IPS DF 19.7 (cell line): Measurements from ENCODE around the gene GALT.

Experiments
- DNase-seq: peaks from one replicate; pipeline ENCODE4 v3.0.0-alpha.2; 2013; ENCODE audit warnings: low read depth, low spot score

Gene GALT

DNA sequence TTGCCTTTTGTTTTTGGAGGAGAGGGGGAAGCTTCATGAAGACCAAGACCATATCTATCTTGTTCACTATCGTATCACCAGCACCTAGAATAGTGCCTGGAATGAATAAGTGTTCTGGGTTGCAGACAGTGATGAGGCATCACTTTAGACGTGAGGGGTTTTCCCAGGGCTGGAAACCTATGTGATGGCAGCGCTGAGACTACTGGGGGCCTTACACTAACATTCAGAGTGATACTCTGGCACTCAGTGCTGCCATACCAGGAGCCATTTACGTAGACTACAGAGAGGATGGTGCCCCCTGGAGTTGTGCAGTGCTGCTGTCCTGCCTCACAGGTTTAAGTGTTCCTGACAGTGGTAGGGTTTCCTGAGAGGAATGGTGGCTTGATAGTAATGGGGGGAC, 37.7 kb downstream of the GALT start:
- no peak for DNase-seq

DNA sequence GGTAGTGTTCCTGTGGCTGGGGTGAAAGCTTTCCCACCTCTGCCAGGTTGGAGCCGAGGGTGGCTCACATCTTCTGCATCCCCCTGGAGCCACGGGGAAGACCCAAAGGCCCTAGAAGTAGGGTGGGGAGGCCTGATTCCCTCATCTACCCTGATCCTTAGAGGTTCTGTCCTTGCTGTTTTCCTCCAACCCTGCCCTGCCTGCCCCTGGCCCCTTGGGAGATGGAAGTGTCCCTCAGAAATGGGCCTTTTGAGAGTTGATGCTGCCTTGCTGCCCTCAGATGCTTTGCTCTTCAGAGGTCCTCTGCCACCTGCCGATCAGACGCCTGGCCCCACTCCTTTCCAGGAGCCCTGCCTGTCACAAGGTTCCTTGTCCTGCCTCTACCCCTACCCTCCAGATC, 38.3 kb downstream of the GALT start:
- DNase-seq = no peak

DNA sequence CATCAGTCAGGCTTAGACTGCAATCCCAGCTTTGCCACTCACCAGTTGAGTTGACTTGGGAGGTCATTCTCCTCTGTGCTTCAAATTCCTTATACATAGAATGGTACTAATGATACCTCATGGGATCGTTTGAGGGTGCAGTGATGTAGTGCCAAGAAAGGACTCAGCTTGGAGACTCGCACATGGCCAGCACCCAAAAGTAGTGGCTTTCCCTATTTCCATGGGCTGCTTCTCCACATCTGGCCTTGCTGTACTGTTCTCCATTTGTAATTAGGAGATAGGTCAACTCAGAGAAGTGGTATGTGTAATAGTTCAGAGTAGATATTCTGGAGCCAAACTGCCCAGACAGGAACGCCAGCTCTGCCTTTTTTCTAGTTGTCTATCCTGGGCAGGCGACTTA, 39.1 kb downstream of the GALT start:
- DNase-seq = no peak

DNA sequence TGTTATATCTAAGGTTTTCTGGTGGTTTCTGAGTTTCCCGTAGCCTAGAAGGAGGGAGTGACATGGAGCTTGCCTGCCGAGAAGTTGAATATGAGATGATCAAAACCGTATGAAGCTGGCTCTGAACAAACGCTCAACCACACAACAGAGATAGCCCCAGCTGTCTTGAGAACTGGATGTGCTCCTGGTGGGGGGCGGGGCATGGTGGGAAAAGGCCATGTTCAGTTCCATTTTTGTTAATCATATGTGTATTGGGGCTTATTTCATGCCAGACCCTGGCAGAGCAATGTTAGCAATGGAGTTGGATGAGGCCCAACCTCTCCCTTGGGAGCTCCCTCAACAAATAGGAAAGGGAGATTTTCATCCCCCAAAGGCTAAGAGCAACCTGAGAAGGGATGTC, 39.8 kb downstream of the GALT start:
- DNase-seq = no peak

DNA sequence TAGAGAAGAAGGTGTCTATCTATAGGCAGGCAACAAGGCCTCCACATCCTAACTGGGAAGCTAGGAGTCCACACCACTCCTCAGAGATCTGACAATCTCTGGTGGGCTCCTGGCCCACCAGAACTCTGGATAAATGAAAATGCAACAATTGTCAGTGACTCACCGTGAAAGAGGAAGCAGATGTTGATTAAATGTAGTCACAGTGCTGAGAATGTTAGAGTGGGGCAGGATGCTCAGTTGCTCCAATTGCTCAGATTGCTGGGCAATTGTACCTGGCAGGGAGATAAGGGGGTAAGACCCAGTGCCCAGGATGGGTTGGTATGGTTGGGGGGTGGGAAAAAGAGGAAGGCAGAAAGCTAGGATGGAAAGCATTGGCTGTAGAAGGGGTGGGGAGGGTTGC, 40.3 kb downstream of the GALT start:
- no peak for DNase-seq

DNA sequence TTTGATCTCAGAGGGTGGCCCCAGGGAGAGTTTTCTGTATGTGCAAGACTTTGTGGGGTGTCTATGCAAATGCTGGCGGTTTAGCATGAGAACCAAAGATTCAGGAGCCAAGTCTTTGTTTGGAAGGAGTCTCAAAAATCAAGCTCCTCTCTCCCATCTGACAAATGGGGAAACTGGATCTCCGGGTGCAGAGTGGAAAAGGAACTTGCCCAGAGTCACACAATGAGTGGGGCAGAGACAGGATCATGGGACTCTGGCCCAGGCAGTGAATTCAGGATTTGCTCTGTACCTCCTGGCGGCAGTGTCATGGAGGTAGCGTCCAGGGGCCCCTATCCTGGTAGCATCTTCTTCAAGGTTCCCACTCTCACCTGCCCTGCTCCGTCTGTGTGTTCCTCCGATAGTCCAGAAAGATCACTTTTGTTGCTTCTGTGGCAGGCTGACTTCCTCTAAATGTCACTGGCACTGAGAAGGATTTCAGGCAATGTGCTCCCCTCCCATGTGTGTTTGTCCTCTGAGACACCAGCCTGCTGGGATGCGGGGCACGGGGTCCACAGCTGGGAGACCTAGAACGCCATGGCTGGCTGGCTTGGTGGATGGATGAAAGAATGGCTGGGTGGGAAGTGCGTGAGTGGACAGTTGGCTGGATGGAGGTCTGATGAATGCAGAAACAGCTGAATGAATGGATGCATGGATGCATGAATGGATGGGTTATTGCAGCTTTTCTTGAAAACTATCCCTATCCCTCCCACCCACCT, 41.0 kb downstream of the GALT start:
- no peak for DNase-seq

DNA sequence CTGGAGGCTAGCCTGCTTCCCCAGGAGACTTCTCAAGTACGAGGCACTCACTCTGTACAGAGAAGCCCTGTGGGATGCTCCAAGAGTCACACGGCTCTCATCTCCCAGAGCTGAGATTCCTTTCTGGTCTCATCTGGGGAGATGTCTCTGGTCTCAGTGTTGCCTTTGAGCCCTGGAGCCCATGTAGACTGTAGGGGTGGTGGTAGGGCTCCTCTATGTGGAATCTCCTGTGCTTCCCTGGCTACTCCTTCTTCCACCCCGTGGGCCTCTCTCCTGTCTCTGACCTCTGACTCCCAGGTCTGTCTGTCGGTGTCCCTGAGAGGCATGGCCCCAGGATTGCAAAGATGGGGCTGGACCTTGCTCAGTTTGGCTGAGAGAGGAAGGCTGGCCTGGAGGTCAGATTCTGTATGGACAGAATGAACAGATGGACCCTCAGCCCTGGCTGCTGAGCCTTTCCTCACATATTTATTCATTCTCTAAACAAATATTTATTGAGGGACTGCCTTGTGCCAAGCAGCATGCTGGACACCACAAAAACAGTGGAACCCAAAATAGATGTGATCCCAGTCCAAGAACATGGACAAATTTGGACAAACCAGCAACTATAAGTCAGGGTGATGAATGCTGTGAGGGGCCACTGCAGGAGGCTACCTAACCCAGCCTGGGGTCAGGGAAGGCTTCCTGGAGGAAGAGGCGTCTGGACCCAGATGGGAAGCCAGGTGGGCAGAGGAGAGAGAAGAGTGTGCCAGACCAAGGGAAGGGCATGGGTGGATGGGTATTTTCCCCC, 42.0 kb downstream of the GALT start:
- no peak for DNase-seq

DNA sequence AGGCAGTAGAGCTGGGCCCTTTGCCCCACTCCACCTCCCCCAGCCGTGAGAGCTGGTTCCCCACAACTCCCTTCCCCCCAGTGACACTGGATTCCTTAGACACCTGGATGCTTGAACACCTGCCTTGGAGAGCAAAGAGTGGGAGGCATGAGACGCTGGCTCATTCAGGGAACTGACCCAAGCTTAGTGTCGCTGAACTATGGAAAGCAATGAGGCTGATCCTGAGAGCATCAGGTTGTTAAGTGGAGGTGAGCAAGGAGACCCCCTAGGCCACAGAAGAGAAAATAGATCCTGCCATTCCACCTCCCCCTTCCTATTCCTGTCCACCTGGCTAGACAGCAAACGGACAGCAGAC, 42.6 kb downstream of the GALT start:
- DNase-seq = no peak

DNA sequence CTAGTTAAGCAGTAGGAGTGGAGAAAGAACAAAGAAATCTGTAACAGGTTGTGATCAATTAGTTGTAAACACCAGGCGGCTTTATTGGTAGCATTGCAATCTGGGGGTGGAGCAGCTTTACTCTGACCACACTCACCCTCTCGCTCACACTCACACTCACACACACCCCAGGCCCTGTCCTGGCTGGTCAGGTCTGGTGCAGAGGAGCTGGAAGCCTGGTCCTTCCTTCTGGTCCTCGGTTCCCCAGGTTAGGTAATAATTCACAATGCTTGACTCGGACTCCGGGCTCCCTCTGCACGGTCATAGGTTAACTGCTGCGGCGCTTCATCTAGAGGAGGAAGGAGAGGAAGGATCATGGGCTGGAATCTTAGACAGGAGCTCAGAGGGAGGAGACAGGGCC, 43.0 kb downstream of the GALT start:
- DNase-seq = no peak

DNA sequence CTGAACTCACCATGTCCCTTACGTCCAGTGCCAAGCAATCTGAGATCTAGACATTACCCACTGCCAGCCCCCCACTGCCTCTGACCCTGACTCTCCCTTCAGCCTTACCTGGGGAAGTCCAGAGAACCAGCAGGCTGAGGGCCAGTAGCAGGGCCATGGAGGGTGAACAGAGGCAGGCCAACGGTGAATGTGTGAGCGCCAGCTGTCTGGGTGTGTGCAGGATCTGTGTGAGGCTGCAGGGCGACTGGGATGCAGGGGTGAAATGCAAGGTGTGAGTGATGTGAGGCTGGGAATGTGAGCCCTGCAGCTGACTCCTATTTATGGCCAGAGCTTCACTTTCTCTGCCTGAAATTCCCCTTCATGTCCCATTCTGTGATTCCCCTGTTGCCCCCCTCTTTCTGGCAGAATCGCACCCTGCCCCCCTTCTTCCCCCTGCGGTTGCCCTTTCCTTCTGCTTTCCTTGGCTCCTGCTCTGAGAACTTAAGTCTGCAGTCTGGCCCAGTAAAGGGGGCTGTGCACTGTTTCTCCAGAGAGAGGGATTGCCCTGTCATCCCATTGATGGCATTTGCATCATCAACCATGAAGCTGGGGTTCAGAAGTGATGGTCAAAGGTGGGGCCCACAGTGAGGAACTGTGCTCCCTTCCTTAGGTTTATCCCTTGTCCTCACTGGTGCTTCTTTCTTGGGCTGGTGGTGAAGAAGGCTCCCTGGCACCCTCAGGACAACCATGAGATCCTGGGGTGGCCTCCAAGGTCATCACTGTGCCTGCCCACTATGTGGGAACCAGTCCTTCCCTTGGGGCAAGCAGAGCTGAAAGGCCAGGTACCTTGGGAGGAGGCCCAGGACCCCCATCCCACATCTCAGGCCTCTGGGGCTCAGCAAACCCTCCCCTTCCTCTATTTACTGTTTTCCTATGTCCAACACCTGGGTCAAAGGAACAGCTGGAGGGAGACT, 44.8 kb downstream of the GALT start, which contains the start of gene CCL19:
CCL19 (minus strand) TSS at position 294 of the 953 bp plus-strand sequence; CDS start at position 157, 137 bp downstream.
- no peak for DNase-seq

DNA sequence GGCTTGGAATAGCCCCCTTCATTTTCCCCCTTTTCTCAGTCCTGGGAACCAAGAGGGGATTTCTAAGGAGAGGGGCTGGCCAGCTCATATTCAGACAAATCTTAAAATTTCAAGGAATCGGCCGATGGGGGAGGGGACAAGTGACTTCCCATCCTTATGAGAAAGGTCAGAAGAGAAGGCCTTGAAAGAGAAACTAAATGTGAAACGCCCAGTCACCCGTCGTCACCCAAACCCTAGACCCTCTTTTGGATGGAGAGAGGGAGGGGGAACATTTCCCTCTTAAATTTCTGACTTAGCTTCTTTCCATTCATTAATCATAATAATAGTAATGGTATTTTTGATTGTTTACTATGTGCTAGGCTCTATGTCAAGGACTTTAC, 45.5 kb downstream of the GALT start:
- no peak for DNase-seq

DNA sequence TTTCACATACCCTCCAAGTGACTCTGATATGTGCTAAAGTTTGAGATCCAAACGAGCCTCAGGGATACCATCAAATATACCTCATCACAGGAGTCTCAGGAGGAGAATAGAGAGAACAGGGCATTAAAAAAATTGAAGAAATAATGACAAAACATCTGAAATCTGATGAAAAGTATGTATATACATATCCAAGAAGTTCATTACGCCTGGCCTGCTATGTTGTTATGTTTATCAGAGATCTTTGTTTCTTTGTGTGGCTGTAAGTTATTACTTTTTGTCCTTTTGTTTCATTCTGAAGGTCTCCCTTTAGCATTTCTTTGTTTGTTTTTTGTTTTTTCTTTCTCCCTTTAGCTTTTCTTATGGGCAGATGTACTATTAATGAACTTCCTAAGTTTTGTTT, 47.1 kb downstream of the GALT start:
- no peak for DNase-seq

DNA sequence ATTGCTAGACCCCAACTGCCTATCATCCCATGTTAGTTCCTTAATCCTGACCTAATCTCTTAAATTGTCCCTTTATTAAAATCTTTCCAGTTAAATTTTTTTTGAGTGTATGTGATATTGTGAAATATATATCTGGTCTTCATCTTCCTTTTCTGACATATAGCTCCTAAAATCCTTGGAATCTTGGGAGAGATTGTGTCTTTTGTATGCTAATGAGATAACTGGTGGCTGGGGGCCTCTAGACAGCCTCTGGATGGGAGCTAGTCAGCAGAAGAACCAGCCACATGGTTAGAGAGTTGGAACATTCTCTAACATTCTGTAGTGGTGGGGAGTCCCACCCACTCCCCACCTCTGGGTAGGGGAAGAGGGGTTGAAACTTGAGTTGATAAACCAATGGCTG, 48.3 kb downstream of the GALT start:
- no peak for DNase-seq
